ENCODE measurements around the gene PRDM16. TPM values are rescaled to one million over a fixed set of nuclear protein-coding genes. Genes with fewer than 3 reads are reported as not detected.

Gene PRDM16
- total RNA-seq, 1 experiment from 2014 or later, result 6.1 TPM

GRCh38 chr1:3156936-3157335 lies 87.9 kb downstream of the PRDM16 start (continued):
- TF ChIP-seq CTCF (IDR thresholded peaks at IDR 0.05 in 2 of 3, conservative IDR thresholded peaks at IDR 0.05 in 1 of 3; ENCODE audit: borderline replicate concordance in 1 of 3, insufficient read depth in 1 of 3, low read depth in 2 of 3, low read length in 2 of 3), result no peak

DNA sequence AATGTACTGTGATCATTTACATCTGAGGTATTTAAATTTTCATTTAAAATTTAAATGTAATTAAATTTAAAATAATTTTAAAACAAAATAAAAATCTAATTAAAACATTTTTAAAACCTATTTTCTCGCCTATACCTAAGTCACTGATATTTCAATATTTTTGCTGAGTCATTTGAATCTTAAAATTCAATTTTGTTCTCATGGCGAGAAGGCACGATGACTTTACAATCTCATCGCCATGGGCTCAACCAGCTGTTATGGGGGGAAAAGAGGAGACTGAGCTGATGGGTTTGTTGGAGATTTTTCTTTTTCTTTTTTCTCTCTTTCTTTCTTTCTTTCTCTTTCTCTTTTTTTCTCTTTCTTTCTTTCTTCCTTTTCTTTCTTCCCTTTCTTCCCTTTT lies 89.3 kb downstream of the PRDM16 start:
- no TSS peak for BruUV-seq (replicated peaks)
- Histone ChIP-seq H3K9ac (ENCODE audit: low read length) (no peak overlapping the region), H3K9me2 (ENCODE audit: insufficient read depth) (no peaks in the 10 kb centered on the region), H3K36me3 (ENCODE audit: control insufficient read depth in 1 of 2, insufficient read depth in 2 of 2, low read length in 2 of 2) (no peaks in the 10 kb centered on the region), H3K4me3 (replicated peaks in 1 of 2; ENCODE audit: low read depth in 1 of 2, low read length in 2 of 2) (no peak overlapping the region), H3K4me2 (ENCODE audit: low read length) (no peak overlapping the region), H3K27me3 (ENCODE audit: insufficient read depth, low read length) (no peaks in the 10 kb centered on the region), H3K9me3 (ENCODE audit: control insufficient read depth in 1 of 2, insufficient read depth in 1 of 2, low read depth in 1 of 2, low read length in 2 of 2) (no peaks in the 10 kb centered on the region), H3K79me2 (ENCODE audit: insufficient read depth, low read length) (no peaks in the 10 kb centered on the region), H2AFZ (ENCODE audit: low read depth, low read length, poor library complexity, severe bottlenecking) (no peak overlapping the region), H3K4me1 (ENCODE audit: control insufficient read depth in 1 of 2, insufficient read depth in 2 of 2, low read length in 2 of 2) (no peaks in the 10 kb centered on the region), H3K27ac (ENCODE audit: low read depth, low read length) (no peak overlapping the region), H4K20me1 (ENCODE audit: insufficient read depth) (no peaks in the 10 kb centered on the region)
- intact Hi-C loops (cut with micrococcal nuclease), result no loop called here
- TF ChIP-seq ELF1 (IDR thresholded peaks at IDR 0.05; ENCODE audit: borderline replicate concordance, low read depth), result no peak
- TF ChIP-seq TCF7L2 (IDR thresholded peaks at IDR 0.05; ENCODE audit: borderline replicate concordance, extremely low read depth, insufficient read depth, insufficient read length), result no peak
- TF ChIP-seq, protein P1, sequence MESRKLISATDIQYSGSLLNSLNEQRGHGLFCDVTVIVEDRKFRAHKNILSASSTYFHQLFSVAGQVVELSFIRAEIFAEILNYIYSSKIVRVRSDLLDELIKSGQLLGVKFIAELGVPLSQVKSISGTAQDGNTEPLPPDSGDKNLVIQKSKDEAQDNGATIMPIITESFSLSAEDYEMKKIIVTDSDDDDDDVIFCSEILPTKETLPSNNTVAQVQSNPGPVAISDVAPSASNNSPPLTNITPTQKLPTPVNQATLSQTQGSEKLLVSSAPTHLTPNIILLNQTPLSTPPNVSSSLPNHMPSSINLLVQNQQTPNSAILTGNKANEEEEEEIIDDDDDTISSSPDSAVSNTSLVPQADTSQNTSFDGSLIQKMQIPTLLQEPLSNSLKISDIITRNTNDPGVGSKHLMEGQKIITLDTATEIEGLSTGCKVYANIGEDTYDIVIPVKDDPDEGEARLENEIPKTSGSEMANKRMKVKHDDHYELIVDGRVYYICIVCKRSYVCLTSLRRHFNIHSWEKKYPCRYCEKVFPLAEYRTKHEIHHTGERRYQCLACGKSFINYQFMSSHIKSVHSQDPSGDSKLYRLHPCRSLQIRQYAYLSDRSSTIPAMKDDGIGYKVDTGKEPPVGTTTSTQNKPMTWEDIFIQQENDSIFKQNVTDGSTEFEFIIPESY (IDR thresholded peaks at IDR 0.05; ENCODE audit: extremely low read depth, insufficient replicate concordance, low read length), result no peak
- no peak for TF ChIP-seq SRF (IDR thresholded peaks at IDR 0.05; ENCODE audit: low read depth)
- TF ChIP-seq CEBPB (IDR thresholded peaks at IDR 0.05; ENCODE audit: low read depth), result no peak
- no peak for TF ChIP-seq EZH2 (IDR thresholded peaks at IDR 0.05)
- no peak for TF ChIP-seq SP1 (IDR thresholded peaks at IDR 0.05; ENCODE audit: low read depth)
- no peak for TF ChIP-seq ATF3 (IDR thresholded peaks at IDR 0.05)
- DNase-seq (ENCODE audit: low read depth, low spot score) (no peak), ATAC-seq (no peak)
- RAD21 ChIA-PET (ENCODE audit: low non-redundant PET in 1 of 2, low total read pairs in 2 of 2, uncharacterized antibody in 2 of 2, unreplicated experiment in 2 of 2), result no interaction called here
- CTCF ChIA-PET, result no interaction called here
- POLR2A ChIA-PET, result no interaction called here
